ENCODE measurements around the gene TPCN1.

The TPCN1 gene

GRCh38 chr12:113345318-113345717, 124.1 kb downstream of the TPCN1 start:
- Histone ChIP-seq H3K27me3 (ENCODE audit: low read length) (no peaks in the 10 kb centered on the region), H3K4me3 (ENCODE audit: insufficient read depth, low read length, poor library complexity, severe bottlenecking) (no peak overlapping the region), H4K20me1 (ENCODE audit: low read depth, low read length) (no peaks in the 10 kb centered on the region), H3K9ac (ENCODE audit: low read length) (no peak overlapping the region), H3K4me2 (ENCODE audit: low read depth, low read length, poor library complexity, severe bottlenecking) (no peak overlapping the region), H3K27ac (ENCODE audit: low read depth, low read length) (no peak overlapping the region), H3K36me3 (ENCODE audit: low read length) (no peaks in the 10 kb centered on the region), H3K79me2 (ENCODE audit: insufficient read depth, low read length) (no peaks in the 10 kb centered on the region), H3K9me3 (ENCODE audit: insufficient read depth, low read length) (no peaks in the 10 kb centered on the region), H3F3A (ENCODE audit: insufficient read depth) (no peaks in the 10 kb centered on the region), H3K9me2 (replicated peaks; ENCODE audit: insufficient read depth, low read length) (no peaks in the 10 kb centered on the region), H2AFZ (ENCODE audit: low read depth, low read length, severe bottlenecking) (no peak overlapping the region)
- TF ChIP-seq EZH2phosphoT487 (conservative IDR thresholded peaks at IDR 0.05; ENCODE audit: low read length) (no peak), CTCF (IDR thresholded peaks at IDR 0.05; ENCODE audit: insufficient read depth, low read length, poor library complexity, severe bottlenecking) (no peak)

GRCh38 chr12:113346353-113346752, 125.1 kb downstream of the TPCN1 start:
- Histone ChIP-seq H3K4me3 (ENCODE audit: insufficient read depth, low read length, poor library complexity, severe bottlenecking) (no peak overlapping the region), H2AFZ (ENCODE audit: low read depth, low read length, severe bottlenecking) (no peak overlapping the region), H3F3A (ENCODE audit: insufficient read depth) (no peaks in the 10 kb centered on the region), H3K4me2 (ENCODE audit: low read depth, low read length, poor library complexity, severe bottlenecking) (no peak overlapping the region), H4K20me1 (ENCODE audit: low read depth, low read length) (no peaks in the 10 kb centered on the region), H3K9me2 (replicated peaks; ENCODE audit: insufficient read depth, low read length) (no peaks in the 10 kb centered on the region), H3K36me3 (ENCODE audit: low read length) (no peaks in the 10 kb centered on the region), H3K9ac (ENCODE audit: low read length) (no peak overlapping the region), H3K79me2 (ENCODE audit: insufficient read depth, low read length) (no peaks in the 10 kb centered on the region), H3K27me3 (ENCODE audit: low read length) (no peaks in the 10 kb centered on the region), H3K27ac (ENCODE audit: low read depth, low read length) (no peak overlapping the region), H3K9me3 (ENCODE audit: insufficient read depth, low read length) (no peaks in the 10 kb centered on the region)
- TF ChIP-seq EZH2phosphoT487 (conservative IDR thresholded peaks at IDR 0.05; ENCODE audit: low read length) = no peak

GRCh38 chr12:113347107-113347506, 125.8 kb downstream of the TPCN1 start:
- H3K27ac ChIP-seq (ENCODE audit: low read depth, low read length) = no peak overlapping the region
- no peaks in the 10 kb centered on the region for H3K9me3 ChIP-seq (ENCODE audit: insufficient read depth, low read length)
- no peak overlapping the region for H3K4me3 ChIP-seq (ENCODE audit: insufficient read depth, low read length, poor library complexity, severe bottlenecking)
- H4K20me1 ChIP-seq (ENCODE audit: low read depth, low read length) = no peaks in the 10 kb centered on the region
- no peaks in the 10 kb centered on the region for H3K36me3 ChIP-seq (ENCODE audit: low read length)
- no peak overlapping the region for H3K4me2 ChIP-seq (ENCODE audit: low read depth, low read length, poor library complexity, severe bottlenecking)
- H3K9ac ChIP-seq (ENCODE audit: low read length) = no peak overlapping the region
- H3K79me2 ChIP-seq (ENCODE audit: insufficient read depth, low read length) = no peaks in the 10 kb centered on the region
- no peaks in the 10 kb centered on the region for H3K27me3 ChIP-seq (ENCODE audit: low read length)
- no peaks in the 10 kb centered on the region for H3F3A ChIP-seq (ENCODE audit: insufficient read depth)
- no peak overlapping the region for H2AFZ ChIP-seq (ENCODE audit: low read depth, low read length, severe bottlenecking)
- no peaks in the 10 kb centered on the region for H3K9me2 ChIP-seq (replicated peaks; ENCODE audit: insufficient read depth, low read length)
- TF ChIP-seq EZH2phosphoT487 (conservative IDR thresholded peaks at IDR 0.05; ENCODE audit: low read length) = no peak
- no peak for TF ChIP-seq CTCF (IDR thresholded peaks at IDR 0.05; ENCODE audit: insufficient read depth, low read length, poor library complexity, severe bottlenecking)

- Histone ChIP-seq H2AFZ (ENCODE audit: low read depth, low read length, severe bottlenecking) (no peak overlapping the region), H3K9me2 (replicated peaks; ENCODE audit: insufficient read depth, low read length) (no peaks in the 10 kb centered on the region), H3K79me2 (ENCODE audit: insufficient read depth, low read length) (no peaks in the 10 kb centered on the region), H4K20me1 (ENCODE audit: low read depth, low read length) (no peaks in the 10 kb centered on the region), H3K27me3 (ENCODE audit: low read length) (no peaks in the 10 kb centered on the region), H3K9me3 (ENCODE audit: insufficient read depth, low read length) (no peaks in the 10 kb centered on the region), H3K9ac (ENCODE audit: low read length) (no peak overlapping the region), H3K4me3 (ENCODE audit: insufficient read depth, low read length, poor library complexity, severe bottlenecking) (no peak overlapping the region), H3F3A (ENCODE audit: insufficient read depth) (no peaks in the 10 kb centered on the region), H3K27ac (ENCODE audit: low read depth, low read length) (no peak overlapping the region), H3K4me2 (ENCODE audit: low read depth, low read length, poor library complexity, severe bottlenecking) (no peak overlapping the region), H3K36me3 (ENCODE audit: low read length) (no peaks in the 10 kb centered on the region)
- TF ChIP-seq EZH2phosphoT487 (conservative IDR thresholded peaks at IDR 0.05; ENCODE audit: low read length) (no peak), CTCF (IDR thresholded peaks at IDR 0.05; ENCODE audit: insufficient read depth, low read length, poor library complexity, severe bottlenecking) (no peak)
Observed at GRCh38 chr12:113347892-113348291, 126.6 kb downstream of the TPCN1 start.
